ENCODE measurements around the gene MYO15A.

MYO15A gene

GRCh38 chr17:18084256-18084655 is 24.3 kb upstream of the MYO15A start:
- H3K27ac ChIP-seq (ENCODE audit: low read depth, low read length), result no peak overlapping the region
- H3K9me3 ChIP-seq (ENCODE audit: low read length), result no peaks in the 10 kb centered on the region
- no peak overlapping the region for H3K4me3 ChIP-seq (ENCODE audit: low read depth in 1 of 2, low read length in 2 of 2)
- no peaks in the 10 kb centered on the region for H3K36me3 ChIP-seq (ENCODE audit: insufficient read depth, low read length)
- H3K27me3 ChIP-seq (ENCODE audit: control insufficient read depth in 1 of 2, insufficient read depth in 2 of 2, low read length in 2 of 2), result no peaks in the 10 kb centered on the region
- no peak overlapping the region for H3K9ac ChIP-seq (ENCODE audit: low read length)
- peaks cover 11% of the 10 kb centered on the region for H3K4me1 ChIP-seq (ENCODE audit: insufficient read depth, low read length)

GRCh38 chr17:18087610-18088491 is 20.7 kb upstream of the MYO15A start, which contains the start of gene DRG2:
TSS of gene DRG2 (plus strand) at chr17:18087948. CDS start at chr17:18088024, 76 bp downstream.
- peak within 1 kb of the TSS; percentile 56 for H3K27ac ChIP-seq (ENCODE audit: low read depth, low read length)

GRCh38 chr17:18089613-18090012 is 18.9 kb upstream of the MYO15A start:
- H3K36me3 ChIP-seq (ENCODE audit: insufficient read depth, low read length), result peaks cover 7% of the 10 kb centered on the region
- H3K9me3 ChIP-seq (ENCODE audit: low read length), result no peaks in the 10 kb centered on the region
- H3K9ac ChIP-seq (ENCODE audit: low read length), result no peak overlapping the region
- peaks cover 11% of the 10 kb centered on the region for H3K4me1 ChIP-seq (ENCODE audit: insufficient read depth, low read length)
- H3K27ac ChIP-seq (ENCODE audit: low read depth, low read length), result no peak overlapping the region
- no peaks in the 10 kb centered on the region for H3K27me3 ChIP-seq (ENCODE audit: control insufficient read depth in 1 of 2, insufficient read depth in 2 of 2, low read length in 2 of 2)
- no peak overlapping the region for H3K4me3 ChIP-seq (ENCODE audit: low read depth in 1 of 2, low read length in 2 of 2)

More at GRCh38 chr17:18087610-18088491, 20.7 kb upstream of the MYO15A start, which contains the start of gene DRG2:
- Histone ChIP-seq H3K4me3 (ENCODE audit: low read depth in 1 of 2, low read length in 2 of 2) (peak within 1 kb of the TSS; percentile 75 to 98), H3K9me3 (ENCODE audit: low read length) (no peaks in the 10 kb centered on the region), H3K9ac (ENCODE audit: low read length) (peak within 1 kb of the TSS; percentile 76), H3K36me3 (ENCODE audit: insufficient read depth, low read length) (no peaks in the 10 kb centered on the region), H3K27me3 (ENCODE audit: control insufficient read depth in 1 of 2, insufficient read depth in 2 of 2, low read length in 2 of 2) (no peaks in the 10 kb centered on the region), H3K4me1 (ENCODE audit: insufficient read depth, low read length) (peaks cover 11% of the 10 kb centered on the region)

- H3K9me3 ChIP-seq (ENCODE audit: low read length), result no peaks in the 10 kb centered on the region
- H3K27ac ChIP-seq (ENCODE audit: low read depth, low read length), result no peak overlapping the region
- no peak overlapping the region for H3K9ac ChIP-seq (ENCODE audit: low read length)
- H3K36me3 ChIP-seq (ENCODE audit: insufficient read depth, low read length), result peaks cover 40% of the 10 kb centered on the region
- H3K4me3 ChIP-seq (ENCODE audit: low read depth in 1 of 2, low read length in 2 of 2), result no peak overlapping the region
- no peaks in the 10 kb centered on the region for H3K27me3 ChIP-seq (ENCODE audit: control insufficient read depth in 1 of 2, insufficient read depth in 2 of 2, low read length in 2 of 2)
- H3K4me1 ChIP-seq (ENCODE audit: insufficient read depth, low read length), result peaks cover 3% of the 10 kb centered on the region
These were observed 14.7 kb upstream of the MYO15A start for GRCh38 chr17:18093616-18094408.

- H3K9ac ChIP-seq (ENCODE audit: low read length), result no peak overlapping the region
These were observed 14.1 kb upstream of the MYO15A start for GRCh38 chr17:18094409-18094807.

GRCh38 chr17:18099516-18099915 is 9.0 kb upstream of the MYO15A start:
- Histone ChIP-seq H3K36me3 (ENCODE audit: insufficient read depth, low read length) (peaks cover 57% of the 10 kb centered on the region), H3K27ac (ENCODE audit: low read depth, low read length) (no peak overlapping the region), H3K27me3 (ENCODE audit: control insufficient read depth in 1 of 2, insufficient read depth in 2 of 2, low read length in 2 of 2) (no peaks in the 10 kb centered on the region), H3K9ac (ENCODE audit: low read length) (no peak overlapping the region), H3K4me3 (ENCODE audit: low read depth in 1 of 2, low read length in 2 of 2) (no peak overlapping the region), H3K9me3 (ENCODE audit: low read length) (no peaks in the 10 kb centered on the region), H3K4me1 (ENCODE audit: insufficient read depth, low read length) (no peaks in the 10 kb centered on the region)

More at GRCh38 chr17:18094409-18094807, 14.1 kb upstream of the MYO15A start:
- H3K4me3 ChIP-seq (ENCODE audit: low read depth in 1 of 2, low read length in 2 of 2), result no peak overlapping the region
- H3K27me3 ChIP-seq (ENCODE audit: control insufficient read depth in 1 of 2, insufficient read depth in 2 of 2, low read length in 2 of 2), result no peaks in the 10 kb centered on the region
- peaks cover 46% of the 10 kb centered on the region for H3K36me3 ChIP-seq (ENCODE audit: insufficient read depth, low read length)
- H3K27ac ChIP-seq (ENCODE audit: low read depth, low read length), result no peak overlapping the region
- H3K9me3 ChIP-seq (ENCODE audit: low read length), result no peaks in the 10 kb centered on the region
- H3K4me1 ChIP-seq (ENCODE audit: insufficient read depth, low read length), result no peaks in the 10 kb centered on the region

GRCh38 chr17:18100616-18101015 is 7.9 kb upstream of the MYO15A start:
- H3K4me1 ChIP-seq (ENCODE audit: insufficient read depth, low read length), result no peaks in the 10 kb centered on the region
- no peaks in the 10 kb centered on the region for H3K27me3 ChIP-seq (ENCODE audit: control insufficient read depth in 1 of 2, insufficient read depth in 2 of 2, low read length in 2 of 2)
- H3K9ac ChIP-seq (ENCODE audit: low read length), result no peak overlapping the region
- H3K36me3 ChIP-seq (ENCODE audit: insufficient read depth, low read length), result peaks cover 55% of the 10 kb centered on the region
- H3K4me3 ChIP-seq (ENCODE audit: low read depth in 1 of 2, low read length in 2 of 2), result no peak overlapping the region
- no peak overlapping the region for H3K27ac ChIP-seq (ENCODE audit: low read depth, low read length)
- H3K9me3 ChIP-seq (ENCODE audit: low read length), result no peaks in the 10 kb centered on the region

GRCh38 chr17:18101828-18102227 is 6.7 kb upstream of the MYO15A start:
- H3K27ac ChIP-seq (ENCODE audit: low read depth, low read length), result no peak overlapping the region

GRCh38 chr17:18102640-18103039 is 5.9 kb upstream of the MYO15A start:
- H3K27ac ChIP-seq (ENCODE audit: low read depth, low read length), result no peak overlapping the region
- H3K4me3 ChIP-seq (ENCODE audit: low read depth in 1 of 2, low read length in 2 of 2), result no peak overlapping the region
- H3K9me3 ChIP-seq (ENCODE audit: low read length), result no peaks in the 10 kb centered on the region
- H3K27me3 ChIP-seq (ENCODE audit: control insufficient read depth in 1 of 2, insufficient read depth in 2 of 2, low read length in 2 of 2), result no peaks in the 10 kb centered on the region
- H3K9ac ChIP-seq (ENCODE audit: low read length), result no peak overlapping the region
- no peaks in the 10 kb centered on the region for H3K4me1 ChIP-seq (ENCODE audit: insufficient read depth, low read length)
- peaks cover 42% of the 10 kb centered on the region for H3K36me3 ChIP-seq (ENCODE audit: insufficient read depth, low read length)

More at GRCh38 chr17:18101828-18102227, 6.7 kb upstream of the MYO15A start:
- Histone ChIP-seq H3K4me1 (ENCODE audit: insufficient read depth, low read length) (no peaks in the 10 kb centered on the region), H3K4me3 (ENCODE audit: low read depth in 1 of 2, low read length in 2 of 2) (no peak overlapping the region), H3K9ac (ENCODE audit: low read length) (no peak overlapping the region), H3K27me3 (ENCODE audit: control insufficient read depth in 1 of 2, insufficient read depth in 2 of 2, low read length in 2 of 2) (no peaks in the 10 kb centered on the region), H3K9me3 (ENCODE audit: low read length) (no peaks in the 10 kb centered on the region), H3K36me3 (ENCODE audit: insufficient read depth, low read length) (peaks cover 46% of the 10 kb centered on the region)

- Histone ChIP-seq H3K9ac (ENCODE audit: low read length) (no peak overlapping the region), H3K36me3 (ENCODE audit: insufficient read depth, low read length) (peaks cover 19% of the 10 kb centered on the region), H3K27me3 (ENCODE audit: control insufficient read depth in 1 of 2, insufficient read depth in 2 of 2, low read length in 2 of 2) (no peaks in the 10 kb centered on the region), H3K4me1 (ENCODE audit: insufficient read depth, low read length) (no peaks in the 10 kb centered on the region), H3K27ac (ENCODE audit: low read depth, low read length) (no peak overlapping the region), H3K9me3 (ENCODE audit: low read length) (no peaks in the 10 kb centered on the region), H3K4me3 (ENCODE audit: low read depth in 1 of 2, low read length in 2 of 2) (no peak overlapping the region)
These were observed 3.5 kb upstream of the MYO15A start for GRCh38 chr17:18105027-18105426.

GRCh38 chr17:18105595-18105994 is 3.0 kb upstream of the MYO15A start:
- H3K36me3 ChIP-seq (ENCODE audit: insufficient read depth, low read length), result peaks cover 13% of the 10 kb centered on the region
- no peaks in the 10 kb centered on the region for H3K27me3 ChIP-seq (ENCODE audit: control insufficient read depth in 1 of 2, insufficient read depth in 2 of 2, low read length in 2 of 2)
- no peaks in the 10 kb centered on the region for H3K4me1 ChIP-seq (ENCODE audit: insufficient read depth, low read length)
- no peak overlapping the region for H3K9ac ChIP-seq (ENCODE audit: low read length)
- H3K4me3 ChIP-seq (ENCODE audit: low read depth in 1 of 2, low read length in 2 of 2), result no peak overlapping the region
- no peak overlapping the region for H3K27ac ChIP-seq (ENCODE audit: low read depth, low read length)
- no peaks in the 10 kb centered on the region for H3K9me3 ChIP-seq (ENCODE audit: low read length)
